HG03565 (cell line): ENCODE measurements around the gene NUDT22.

Experiments
- ATAC-seq: cut with Tn5 transposase; IDR thresholded peaks from one replicate; pipeline ENCODE4 v1.9.1; 2021; ENCODE audit warnings: mild to moderate bottlenecking, moderate library complexity; ENCODE audit not compliant: unreplicated experiment

NUDT22 gene

DNA sequence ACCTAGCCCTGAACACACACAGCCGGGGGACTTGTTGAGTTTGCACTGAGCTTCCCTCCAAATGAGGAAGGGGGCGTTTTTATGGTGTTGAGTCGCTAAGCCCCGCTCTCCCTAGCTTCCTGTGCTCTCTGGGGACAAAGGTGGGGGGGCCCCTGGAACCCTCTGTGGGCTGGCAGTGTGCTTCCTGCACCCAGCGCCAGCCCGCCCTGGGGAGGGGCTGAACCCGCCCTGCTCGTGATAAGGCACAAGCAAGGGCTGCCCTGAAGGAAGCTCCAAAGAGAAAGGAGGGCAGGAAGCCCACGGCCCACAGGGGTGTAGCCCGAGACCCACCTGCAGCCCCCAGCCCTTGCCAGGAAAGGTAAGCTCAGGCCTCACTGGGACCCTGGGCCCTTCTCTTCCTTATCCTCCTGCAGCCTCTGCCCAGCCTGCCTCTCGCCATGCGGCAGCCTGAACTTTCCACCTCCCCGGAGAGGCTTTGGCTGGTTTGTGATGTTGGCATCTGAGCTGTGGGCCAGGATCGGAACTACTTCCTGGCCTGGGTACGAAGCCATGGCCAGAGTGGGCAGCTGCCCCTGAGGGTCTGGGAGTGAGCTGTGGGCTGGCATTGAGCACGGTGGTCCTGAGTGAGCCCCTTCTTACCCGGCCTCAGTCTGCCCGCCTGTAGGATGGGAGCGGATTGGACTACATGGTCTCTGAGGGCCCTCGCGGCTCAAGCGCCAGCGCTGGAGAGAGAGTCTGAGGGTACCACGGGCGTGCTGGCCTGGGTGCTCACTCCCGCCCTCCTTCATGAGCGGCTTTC, 19.4 kb upstream of the NUDT22 start, which contains the start of gene FERMT3:
Gene FERMT3 (plus strand): TSS at position 265 of the 799 bp plus-strand sequence. CDS start 644 bp downstream, outside the sequence.
- no peak for ATAC-seq

DNA sequence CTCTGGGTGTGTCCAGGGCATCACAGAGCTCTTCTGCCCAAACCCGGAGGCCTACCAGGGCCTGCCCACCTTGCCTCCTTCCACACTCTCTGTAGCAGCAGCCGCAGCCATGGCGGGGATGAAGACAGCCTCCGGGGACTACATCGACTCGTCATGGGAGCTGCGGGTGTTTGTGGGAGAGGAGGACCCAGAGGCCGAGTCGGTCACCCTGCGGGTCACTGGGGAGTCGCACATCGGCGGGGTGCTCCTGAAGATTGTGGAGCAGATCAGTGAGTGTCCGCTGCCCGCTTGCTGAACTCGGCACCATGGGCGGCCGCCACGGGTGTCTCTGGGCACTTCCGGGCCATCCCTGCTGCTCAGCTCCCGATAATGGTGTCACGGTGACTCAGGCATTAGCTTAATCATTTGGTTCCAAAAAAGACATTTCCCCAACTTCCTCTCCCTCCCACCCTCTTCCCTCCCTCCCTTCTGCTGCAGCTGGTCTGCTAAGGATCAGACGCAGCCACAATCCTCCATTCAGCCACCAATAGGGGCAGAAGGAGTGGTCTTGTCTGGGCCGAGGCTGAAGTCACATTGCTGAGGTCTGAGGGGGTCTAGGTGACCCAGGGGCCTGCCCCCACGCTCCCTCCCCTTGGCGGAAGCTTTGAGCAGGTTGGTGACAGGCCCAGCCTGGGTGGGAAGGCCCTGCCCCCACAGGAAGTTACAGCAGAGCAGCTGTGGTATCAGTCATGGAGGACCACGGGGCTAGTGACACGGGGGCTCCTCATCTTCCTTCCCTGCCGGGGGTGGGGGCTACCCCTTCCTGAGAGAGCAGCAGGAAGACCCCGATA, 18.6 kb upstream of the NUDT22 start:
- peak; percentile 42 for ATAC-seq

GRCh38 chr11:64208086-64208795, 17.8 kb upstream of the NUDT22 start:
- peak; percentile 4 for ATAC-seq

GRCh38 chr11:64208796-64209562, 17.1 kb upstream of the NUDT22 start:
- no peak for ATAC-seq

DNA sequence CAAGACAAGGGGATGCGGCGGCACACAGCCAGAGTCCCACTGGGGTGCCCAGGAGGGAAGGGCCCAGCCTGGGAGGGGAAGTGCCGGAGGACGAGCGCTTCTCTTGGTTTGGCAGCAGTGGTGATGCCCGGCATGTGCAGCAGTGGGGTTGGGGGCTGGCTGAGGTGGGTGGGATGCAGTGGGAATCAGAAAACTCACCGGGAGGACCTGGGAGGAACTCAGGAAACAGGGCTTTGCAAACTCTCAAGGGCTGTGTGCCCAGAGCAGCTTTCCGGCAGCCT, 16.6 kb upstream of the NUDT22 start:
- no peak for ATAC-seq

GRCh38 chr11:64210301-64211020, 15.6 kb upstream of the NUDT22 start:
- ATAC-seq, result no peak

GRCh38 chr11:64211181-64211872, 14.7 kb upstream of the NUDT22 start:
- ATAC-seq, result no peak

- ATAC-seq, result no peak
Measured at GRCh38 chr11:64216879-64217278, 9.2 kb upstream of the NUDT22 start.

DNA sequence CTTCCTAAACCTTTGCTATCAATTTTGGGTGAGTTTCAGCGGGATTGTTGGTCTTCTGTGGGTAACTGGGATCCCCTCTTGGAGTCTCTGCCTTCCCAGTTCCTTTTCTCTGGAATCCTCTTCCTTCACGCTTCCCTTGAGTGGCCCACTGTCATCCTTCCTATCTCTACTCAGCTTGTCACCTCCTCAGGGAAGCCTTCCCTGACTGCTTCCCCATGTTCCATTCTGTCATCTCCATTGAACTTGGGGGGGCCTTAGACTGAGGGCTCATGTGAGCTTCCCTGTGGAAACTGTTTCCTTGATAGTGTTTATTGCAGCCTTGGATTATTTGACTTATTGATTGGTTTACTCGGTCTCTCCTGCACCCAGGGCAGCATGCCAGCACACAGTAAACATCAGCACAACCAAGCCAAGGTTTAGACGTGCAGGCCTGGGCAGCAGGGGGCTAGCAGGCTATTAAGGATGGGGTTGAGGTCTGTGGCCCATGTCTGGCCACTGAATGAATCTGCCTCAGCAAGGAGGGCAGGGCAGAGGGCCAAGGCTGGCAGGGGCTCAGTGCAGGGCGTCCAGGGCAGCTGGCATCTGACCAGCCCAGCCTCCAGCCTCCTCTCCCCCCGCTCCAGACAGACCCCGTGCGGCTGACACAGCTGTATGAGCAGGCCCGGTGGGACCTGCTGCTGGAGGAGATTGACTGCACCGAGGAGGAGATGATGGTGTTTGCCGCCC, 7.3 kb upstream of the NUDT22 start:
- ATAC-seq, result no peak

- ATAC-seq, result no peak
Measured at GRCh38 chr11:64219354-64219684, 6.8 kb upstream of the NUDT22 start.

DNA sequence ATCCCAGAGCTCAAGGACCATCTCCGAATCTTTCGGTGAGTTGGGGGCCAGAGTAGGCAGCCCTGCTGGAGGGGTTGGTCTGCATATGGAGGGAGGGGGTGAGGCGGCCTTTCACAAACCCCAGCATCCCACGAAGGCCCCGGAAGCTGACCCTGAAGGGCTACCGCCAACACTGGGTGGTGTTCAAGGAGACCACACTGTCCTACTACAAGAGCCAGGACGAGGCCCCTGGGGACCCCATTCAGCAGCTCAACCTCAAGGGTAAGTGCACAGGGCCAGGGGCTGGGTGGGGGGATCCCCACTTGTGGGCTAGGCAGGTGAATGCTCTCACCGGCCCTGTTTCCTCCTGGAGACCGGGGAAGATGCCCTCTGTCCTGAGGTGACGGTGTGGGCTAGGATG, 6.3 kb upstream of the NUDT22 start:
- ATAC-seq, result no peak

GRCh38 chr11:64220271-64220670, 5.8 kb upstream of the NUDT22 start:
- no peak for ATAC-seq

GRCh38 chr11:64220798-64221197, 5.3 kb upstream of the NUDT22 start:
- no peak for ATAC-seq

- no peak for ATAC-seq
Measured at GRCh38 chr11:64222651-64223000, 3.4 kb upstream of the NUDT22 start.

- no peak for ATAC-seq
Measured at GRCh38 chr11:64223001-64223651, 2.9 kb upstream of the NUDT22 start.

GRCh38 chr11:64224151-64224890, 1.8 kb upstream of the NUDT22 start:
- ATAC-seq, result no peak

GRCh38 chr11:64224891-64225607, 1.0 kb upstream of the NUDT22 start:
- ATAC-seq, result no peak
